GM18505 (cell line): ENCODE results near the gene SOX21.

Experiments
- ATAC-seq: cut with Tn5 transposase; IDR thresholded peaks from one replicate; pipeline ENCODE4 v1.9.1; 2021; ENCODE audit not compliant: unreplicated experiment
- POLR2A ChIP-seq: IDR thresholded peaks from 4 replicates; pipeline ENCODE4 v1.6.1; 2011; ENCODE audit warnings: borderline replicate concordance; ENCODE audit not compliant: insufficient read depth, insufficient read length; ENCODE audit errors: extremely low read depth

The SOX21 gene

DNA sequence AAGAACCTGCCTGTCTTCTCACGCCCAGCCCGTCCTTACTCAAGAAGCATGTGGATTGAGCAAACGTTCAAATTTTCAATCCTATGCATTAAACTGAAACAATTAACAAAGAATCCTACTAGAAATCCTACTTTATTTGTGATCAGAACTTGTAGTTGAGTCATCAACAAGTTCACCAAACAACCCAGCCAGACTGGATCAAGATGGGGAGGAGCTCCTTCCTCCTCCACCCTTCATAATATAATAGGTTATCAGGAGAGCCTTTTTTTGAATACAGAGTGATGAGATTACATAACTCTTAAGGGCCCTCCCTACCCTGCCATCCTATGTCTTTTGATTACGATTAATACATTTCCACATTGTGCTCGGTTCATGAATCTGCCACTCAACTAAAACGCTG, 32.7 kb downstream of the SOX21 start:
- TF ChIP-seq POLR2A: no peak
- no peak for ATAC-seq

DNA sequence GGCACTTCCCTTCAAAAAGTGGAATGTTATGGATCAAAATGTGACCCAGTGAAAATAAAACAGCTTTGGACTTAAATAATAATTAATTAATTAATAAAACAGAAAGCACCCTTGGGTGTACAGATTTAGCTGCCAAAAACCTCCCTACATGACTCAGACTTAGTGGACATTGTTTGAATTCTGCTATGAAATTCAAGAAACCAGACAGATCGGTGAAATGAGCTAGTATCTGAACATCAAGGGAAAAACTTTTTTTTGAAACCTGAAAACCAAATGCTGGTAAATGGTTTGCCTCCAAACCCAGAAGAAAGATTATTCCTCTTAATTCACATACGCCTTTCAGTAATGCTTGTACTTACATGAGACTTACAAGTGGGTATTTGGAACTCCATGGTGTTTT, 33.5 kb downstream of the SOX21 start:
- no peak for ATAC-seq
- no peak for TF ChIP-seq POLR2A

DNA sequence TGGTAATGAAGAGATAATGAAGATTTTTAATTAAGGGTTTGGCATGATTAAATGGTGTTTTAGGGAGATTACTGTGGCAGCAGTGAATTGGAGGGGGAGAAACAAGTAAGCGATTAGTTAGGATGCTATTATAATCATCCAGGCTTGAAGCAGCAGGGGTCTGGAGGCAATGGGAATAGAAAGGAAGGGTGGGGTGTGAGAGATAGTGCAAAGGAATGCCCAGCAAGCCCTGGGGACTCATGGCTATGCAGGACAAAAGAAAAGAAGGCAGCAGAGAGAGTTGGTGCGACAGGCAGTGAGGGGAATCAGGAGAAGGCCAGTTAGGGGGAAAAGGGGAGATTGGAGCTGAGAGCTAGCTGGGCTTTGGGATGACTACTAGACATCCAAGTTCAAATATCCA, 34.5 kb downstream of the SOX21 start:
- no peak for ATAC-seq
- no peak for TF ChIP-seq POLR2A

DNA sequence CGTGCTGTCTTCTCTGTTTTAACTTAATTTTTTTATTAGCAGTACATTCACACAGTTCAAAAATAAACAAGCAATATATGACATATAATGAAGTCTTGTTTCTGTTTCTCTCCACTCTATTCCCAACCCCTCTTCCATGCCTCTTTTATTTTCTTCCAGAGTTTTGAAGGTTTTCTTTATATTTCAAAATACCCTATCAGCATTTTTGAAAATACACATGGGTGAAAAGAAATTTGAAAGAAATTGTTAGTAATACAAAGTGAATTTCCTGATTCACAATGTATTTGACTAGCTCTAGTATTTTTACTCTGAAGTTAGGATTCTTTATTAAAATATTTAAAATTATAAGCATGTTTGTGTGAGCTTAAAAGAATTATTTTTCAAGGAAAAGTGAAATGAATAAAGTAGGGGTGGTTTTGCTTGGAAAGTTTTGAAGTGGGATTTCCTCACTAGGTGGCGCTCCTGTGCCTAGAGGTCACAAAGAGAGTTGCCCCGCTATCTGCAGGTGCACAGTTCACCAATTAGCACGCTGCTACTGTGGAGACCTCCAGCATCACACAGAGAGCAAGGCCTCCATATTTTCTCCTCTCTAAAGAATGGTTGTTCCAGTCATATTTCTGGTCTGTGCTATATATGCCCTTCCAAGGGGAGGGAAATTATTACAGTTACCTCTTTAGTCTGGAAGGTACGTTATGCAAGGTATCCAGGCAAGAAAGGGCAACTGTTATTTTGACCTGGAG, 37.6 kb downstream of the SOX21 start:
- no peak for TF ChIP-seq POLR2A
- no peak for ATAC-seq

DNA sequence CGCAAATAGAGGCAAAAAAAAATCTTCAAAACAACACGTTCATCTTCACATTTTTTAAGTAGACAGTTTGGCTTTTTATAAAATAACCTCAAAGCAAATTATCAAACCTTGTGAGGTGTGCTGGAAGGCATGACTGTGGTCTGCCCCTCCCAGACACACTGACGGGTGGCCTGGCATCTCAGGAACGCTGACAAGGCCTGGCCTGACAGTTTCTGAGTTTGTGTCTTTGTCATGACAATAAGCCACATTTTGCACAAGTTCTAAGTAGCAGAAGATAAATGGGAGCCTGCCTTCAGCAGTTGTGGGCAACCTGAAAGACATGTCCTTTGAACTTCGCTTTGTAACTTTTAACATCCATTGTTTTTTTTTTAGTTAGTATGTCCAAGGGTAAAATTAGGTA, 38.5 kb downstream of the SOX21 start:
- no peak for TF ChIP-seq POLR2A
- ATAC-seq: no peak

DNA sequence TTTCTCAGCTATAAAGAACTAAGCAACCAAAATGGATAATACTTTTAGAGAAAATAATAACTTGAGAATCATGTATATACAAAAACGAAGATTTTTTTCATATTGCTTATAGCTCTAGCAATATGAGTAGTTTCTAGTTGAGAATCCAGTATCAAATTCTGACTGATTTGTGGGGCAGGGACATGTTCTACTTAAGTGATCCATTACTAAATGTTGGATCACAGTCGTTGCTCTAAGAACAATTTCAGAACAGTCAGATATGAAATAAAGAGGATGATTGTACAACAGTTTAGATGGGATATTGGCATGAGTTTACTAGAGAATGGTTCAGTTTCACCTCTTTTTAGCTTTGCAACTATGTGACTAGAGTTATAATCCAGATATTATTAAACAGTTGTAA, 39.9 kb downstream of the SOX21 start:
- no peak for ATAC-seq
- no peak for TF ChIP-seq POLR2A

DNA sequence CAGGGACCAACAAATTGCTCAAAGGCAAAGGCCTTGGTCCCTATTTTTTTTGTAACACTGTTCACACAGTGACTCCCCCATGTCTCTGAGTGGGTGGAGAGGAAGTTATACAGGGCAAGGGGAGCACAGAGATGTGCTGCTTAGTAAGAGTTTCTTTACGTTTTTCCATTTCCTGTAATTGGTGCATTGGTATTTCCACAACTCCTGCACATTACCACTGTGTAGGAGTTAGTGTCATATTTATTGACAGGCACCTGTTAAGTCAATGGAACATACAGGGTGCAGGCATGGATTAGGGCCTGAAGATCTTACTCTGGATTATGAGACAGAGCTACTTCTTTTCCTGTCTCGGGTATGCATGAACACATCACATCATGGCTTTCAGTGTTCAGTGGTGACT, 45.2 kb downstream of the SOX21 start:
- no peak for TF ChIP-seq POLR2A
- no peak for ATAC-seq

DNA sequence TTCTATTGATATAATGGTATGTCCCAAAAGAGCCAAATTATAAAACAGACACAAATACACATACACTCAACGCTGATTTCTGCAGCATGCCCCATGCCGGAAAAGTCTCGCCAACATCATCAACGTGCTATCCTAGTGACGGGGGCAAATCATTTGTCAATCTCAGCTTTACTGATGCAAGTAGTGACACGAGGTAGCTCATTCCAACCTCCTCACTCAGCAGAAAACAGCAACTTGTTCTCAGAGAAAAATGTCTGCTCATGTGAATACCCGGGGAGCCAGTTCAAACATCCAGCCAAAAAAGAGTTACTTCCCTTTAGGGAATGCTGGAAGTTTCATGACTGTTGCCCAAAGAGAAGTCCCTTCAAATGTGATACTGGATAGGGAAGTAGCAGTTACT, 46.3 kb downstream of the SOX21 start:
- no peak for TF ChIP-seq POLR2A
- ATAC-seq: no peak

DNA sequence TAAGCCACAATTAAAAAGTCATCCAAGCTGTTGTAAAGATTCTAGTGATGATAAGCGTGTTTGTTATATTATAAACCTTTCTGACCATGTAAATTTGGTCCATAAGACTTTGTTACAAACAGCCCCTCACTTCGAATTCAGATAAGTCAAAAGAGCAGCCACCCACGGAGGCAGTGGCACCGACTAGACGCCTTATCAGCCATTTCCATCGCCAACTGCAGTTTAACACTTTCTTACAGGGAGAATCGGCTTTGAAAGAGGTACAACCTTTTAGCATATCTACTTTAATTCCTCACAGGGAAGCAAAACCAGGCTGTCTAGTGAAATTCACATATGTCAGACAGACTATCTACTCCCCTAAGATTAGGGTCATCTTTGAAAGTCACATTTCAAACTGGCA, 47.5 kb downstream of the SOX21 start:
- TF ChIP-seq POLR2A: no peak
- no peak for ATAC-seq

DNA sequence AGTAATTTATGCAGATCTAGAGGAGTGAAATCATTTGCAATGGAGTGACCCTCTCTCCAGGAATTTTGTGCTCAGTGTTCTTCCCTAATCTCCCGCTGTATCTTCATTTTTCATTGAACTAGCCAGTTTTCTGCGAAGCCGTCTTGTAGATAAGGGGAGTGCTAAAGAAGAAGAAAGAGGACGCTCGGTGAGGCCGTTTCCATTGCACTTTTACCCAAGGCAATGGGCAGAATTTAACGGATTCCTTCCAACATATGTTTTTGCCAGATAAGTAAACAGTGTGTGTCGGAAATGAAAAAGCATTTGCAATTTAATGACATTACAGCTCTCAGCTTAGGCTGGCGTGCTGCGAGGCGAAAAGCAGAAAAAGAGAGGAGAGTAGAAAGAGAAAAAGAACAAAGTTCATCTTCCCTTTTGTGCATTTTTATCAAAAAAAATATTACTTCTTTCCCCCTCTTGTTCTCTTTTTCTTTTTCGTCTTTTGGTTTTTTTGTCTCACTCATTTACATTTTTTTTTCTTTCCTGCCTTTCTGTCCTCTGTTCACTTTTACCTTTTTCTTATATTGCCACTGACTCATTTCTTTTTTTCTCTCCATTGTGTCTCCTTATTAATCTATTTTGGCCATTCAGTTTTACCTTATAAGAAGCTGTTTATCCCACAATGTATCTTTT, 49.9 kb downstream of the SOX21 start:
- TF ChIP-seq POLR2A: no peak
- no peak for ATAC-seq

DNA sequence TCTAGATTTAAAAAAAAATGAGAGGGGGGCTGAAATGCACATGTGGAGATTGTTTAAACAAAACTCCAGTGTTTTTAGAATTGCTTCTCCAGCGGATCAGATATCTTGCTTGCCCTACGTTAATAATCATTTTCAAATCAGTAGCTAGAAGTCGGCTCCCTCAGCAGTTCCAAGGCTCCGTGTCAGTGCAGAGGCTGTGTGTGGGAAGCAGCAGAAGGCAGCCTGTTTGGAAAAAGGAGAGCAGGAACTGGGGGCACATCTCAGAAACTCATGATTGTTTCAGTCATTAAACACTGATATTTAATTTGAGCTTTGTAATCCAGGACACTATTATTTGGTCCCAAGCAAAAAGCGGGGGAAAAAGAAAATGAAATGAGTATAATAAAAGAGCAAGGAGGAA, 50.9 kb downstream of the SOX21 start:
- no peak for ATAC-seq
- TF ChIP-seq POLR2A: no peak

DNA sequence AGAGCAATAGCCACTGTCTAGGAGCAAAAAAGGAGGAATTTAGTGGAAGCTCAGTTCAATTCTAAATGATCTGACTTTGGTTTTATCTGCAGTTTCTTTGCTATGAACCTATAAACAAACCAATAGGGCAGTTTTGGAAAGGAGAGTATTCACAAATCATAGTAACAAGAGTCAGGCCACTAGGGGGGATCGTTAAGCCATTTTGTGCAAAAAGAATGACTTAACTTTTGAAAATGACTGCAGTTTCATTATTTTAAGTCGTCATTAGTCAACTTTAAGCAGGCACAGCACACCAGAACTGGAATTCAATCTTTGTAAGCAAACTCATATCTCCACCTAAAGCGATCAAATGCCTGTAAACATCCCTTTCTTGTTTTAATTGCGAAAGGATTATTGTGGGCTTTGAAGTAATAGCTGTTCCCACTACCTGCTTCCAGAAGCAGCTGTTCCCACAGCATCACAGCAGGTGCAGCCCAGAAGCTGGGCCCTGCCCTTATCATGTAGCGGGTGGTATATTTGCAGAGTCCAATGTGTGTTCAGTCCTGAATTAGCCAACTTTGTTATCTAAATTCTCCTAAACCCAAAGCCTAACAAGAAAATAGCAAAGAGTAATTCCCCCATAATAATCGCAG, 51.5 kb downstream of the SOX21 start:
- no peak for TF ChIP-seq POLR2A
- no peak for ATAC-seq
